IMR-90 (cell line): ENCODE results near the gene MPZL3. TPM values are rescaled to one million over a fixed set of nuclear protein-coding genes. Genes with fewer than 3 reads are reported as not detected.

Experiments
- ATAC-seq: fragments of 200-7000 bp; cut with Tn5 transposase; 2 replicates; pipeline ENCODE4 v1.9.1; 2020; ENCODE audit warnings: low read depth, mild to moderate bottlenecking, moderate library complexity
- BruUV-seq: library from RNA; stranded (reverse); fragments of 400-500 nt; replicated peaks from 2 replicates; lab custom pipeline; 2021; lab: Mats Ljungman, UMichigan
- CTCF ChIA-PET: fragments of 300-600 bp; formaldehyde crosslinking; extraction: SDS; loops from one replicate; lab custom pipeline; 2021; ENCODE audit warnings: antibody characterized with exemption; lab: Yijun Ruan, JAX
- POLR2A ChIA-PET: fragments of 300-600 bp; sonication (Branson Sonifier 250); formaldehyde crosslinking; loops from one replicate; lab custom pipeline; 2022; ENCODE audit warnings: antibody characterized with exemption; ENCODE audit not compliant: unreplicated experiment; lab: Charles Lee
- DNase-seq: peaks from one replicate; pipeline ENCODE4 v3.0.0; 2013
- H2AFZ ChIP-seq: replicated peaks from 2 replicates; pipeline ENCODE3; 2013; ENCODE audit warnings: low read length, mild to moderate bottlenecking; ENCODE audit not compliant: poor library complexity
- H2AK5ac ChIP-seq: 2 replicates; pipeline ENCODE4 v1.6.1; 2013; ENCODE audit warnings: low read depth, low read length, inconsistent platforms
- H2AK9ac ChIP-seq: replicated peaks from 2 replicates; pipeline ENCODE3; 2013; ENCODE audit warnings: mild to moderate bottlenecking, low read depth, low read length, moderate library complexity; ENCODE audit not compliant: poor library complexity
- H2BK120ac ChIP-seq: 2 replicates; pipeline ENCODE4 v1.6.1; 2013; ENCODE audit warnings: low read depth, low read length, inconsistent platforms
- H2BK15ac ChIP-seq: 3 replicates; pipeline ENCODE4 v1.6.1; 2013; ENCODE audit warnings: low read depth, low read length, inconsistent platforms
- H2BK20ac ChIP-seq: 2 replicates; pipeline ENCODE4 v1.6.1; 2013; ENCODE audit warnings: low read depth, mild to moderate bottlenecking, inconsistent platforms, low read length, moderate library complexity
- H2BK5ac ChIP-seq: 2 replicates; pipeline ENCODE4 v1.6.1; 2013; ENCODE audit warnings: mild to moderate bottlenecking, low read depth, low read length, inconsistent platforms; ENCODE audit not compliant: poor library complexity, severe bottlenecking
- H3K14ac ChIP-seq: replicated peaks from 2 replicates; pipeline ENCODE4 v1.6.1; 2013; ENCODE audit warnings: low read depth, low read length, inconsistent platforms
- H3K18ac ChIP-seq: 2 replicates; pipeline ENCODE4 v1.6.1; 2013; ENCODE audit warnings: low read depth, low read length, control low read depth
- H3K23ac ChIP-seq: 2 replicates; pipeline ENCODE4 v1.6.1; 2013; ENCODE audit warnings: low read depth, low read length, inconsistent platforms
- H3K27ac ChIP-seq: 2 replicates; pipeline ENCODE4 v1.5.1; 2013; ENCODE audit warnings: mild to moderate bottlenecking, control low read depth, low read length; ENCODE audit not compliant: insufficient read depth
- H3K27me3 ChIP-seq: 2 replicates; pipeline ENCODE4 v1.6.1; 2013; ENCODE audit warnings: low read length; ENCODE audit not compliant: control insufficient read depth, insufficient read depth
- H3K36me3 ChIP-seq: 2 replicates; pipeline ENCODE4 v1.6.1; 2013; ENCODE audit warnings: low read length, mixed read lengths; ENCODE audit not compliant: control insufficient read depth, insufficient read depth
- H3K4ac ChIP-seq: 2 replicates; pipeline ENCODE4 v1.6.1; 2013; ENCODE audit warnings: low read depth, low read length, inconsistent platforms
- H3K4me1 ChIP-seq: 2 replicates; pipeline ENCODE4 v1.6.1; 2013; ENCODE audit warnings: low read length, mixed read lengths; ENCODE audit not compliant: control insufficient read depth, insufficient read depth
- H3K4me2 ChIP-seq: 2 replicates; pipeline ENCODE4 v1.6.1; 2013; ENCODE audit warnings: low read depth, mild to moderate bottlenecking, control low read depth, low read length, moderate library complexity
- H3K4me3 ChIP-seq: 2 replicates; pipeline ENCODE4 v1.5.1; 2013; ENCODE audit warnings: low read depth, mild to moderate bottlenecking, control low read depth, low read length, moderate library complexity; ENCODE audit not compliant: insufficient read depth
- H3K56ac ChIP-seq: 2 replicates; pipeline ENCODE4 v1.6.1; 2013; ENCODE audit warnings: low read length, inconsistent platforms; ENCODE audit not compliant: insufficient read depth; ENCODE audit errors: extremely low read depth
- H3K79me1 ChIP-seq, 2 experiments: 2 replicates each; pipeline ENCODE4 v1.6.1; 2013; ENCODE audit warnings: low read length in 2 of 2, inconsistent platforms in 1 of 2, low read depth in 1 of 2
- H3K9ac ChIP-seq: 2 replicates; pipeline ENCODE4 v1.6.1; 2013; ENCODE audit warnings: low read depth, low read length, control low read depth
- H3K9me1 ChIP-seq: 2 replicates; pipeline ENCODE4 v1.6.1; 2013; ENCODE audit warnings: low read length, inconsistent platforms; ENCODE audit not compliant: insufficient read depth
- H3K9me3 ChIP-seq: 2 replicates; pipeline ENCODE4 v1.6.1; 2013; ENCODE audit warnings: low read length; ENCODE audit not compliant: control insufficient read depth, insufficient read depth
- H4K20me1 ChIP-seq: 2 replicates; pipeline ENCODE4 v1.6.1; 2013; ENCODE audit warnings: low read length, inconsistent platforms; ENCODE audit not compliant: insufficient read depth
- H4K5ac ChIP-seq: 2 replicates; pipeline ENCODE4 v1.6.1; 2013; ENCODE audit warnings: mild to moderate bottlenecking, low read depth, low read length, control low read depth
- H4K8ac ChIP-seq, 2 experiments: 2 replicates each; pipeline ENCODE4 v1.6.1; 2013; ENCODE audit warnings: low read depth in 2 of 2, low read length in 2 of 2, control low read depth in 1 of 2, inconsistent platforms in 1 of 2
- H4K91ac ChIP-seq: 2 replicates; pipeline ENCODE4 v1.6.1; 2013; ENCODE audit warnings: low read depth, low read length, inconsistent platforms; ENCODE audit not compliant: insufficient read depth
- MAFK ChIP-seq: IDR thresholded peaks from 2 replicates; pipeline ENCODE4 v1.6.1; 2012; ENCODE audit warnings: low read depth, low read length, improper control_type of control experiment
- WGBS, 2 experiments: methylation state at CpG; one replicate each; pipeline versions ENCODE4 v1.1.5 to v1.1.7; 2013; ENCODE audit warnings: missing lambda C conversion rate in 2 of 2; ENCODE audit not compliant: insufficient read length in 1 of 2; ENCODE audit errors: extremely low coverage in 2 of 2; 5-methylcytosine and 5-hydroxymethylcytosine counted together
- dilution Hi-C: fragments of 300-500 bp; cut with HindIII; formaldehyde crosslinking; loops from one replicate; pipeline ENCODE4 v1.14.3; 2018; ENCODE audit warnings: low sequenced_read_pairs; ENCODE audit not compliant: unreplicated experiment
- in situ Hi-C: fragments of 300-500 bp; cut with MboI; formaldehyde crosslinking; loops from 3 replicates; pipeline ENCODE4 v1.14.3; 2019; ENCODE audit warnings: low sequenced_read_pairs, inconsistent platforms, mixed read lengths
- intact Hi-C: fragments of 100-400 bp; cut with micrococcal nuclease; formaldehyde crosslinking; loops from 2 replicates; pipeline ENCODE4 v1.10.0; 2022
- polyA plus RNA-seq, 3 experiments: library from polyadenylated mRNA; depleted of rRNA; stranded (reverse); fragments of >200 nt; gene quantifications; 2 replicates each; pipeline ENCODE4 v1.2.3, GENCODE V29; 2012; ENCODE audit warnings: low replicate concordance in 1 of 3
- total RNA-seq: library from RNA; depleted of rRNA; stranded (reverse); fragments of >200 nt; gene quantifications from 2 replicates; pipeline ENCODE4 v1.2.3, GENCODE V29; 2012

Gene MPZL3
- total and polyA plus RNA-seq, 2 of the 4 experiments (the other 2 are of a cell fraction): 0.15 to 0.36 TPM

DNA sequence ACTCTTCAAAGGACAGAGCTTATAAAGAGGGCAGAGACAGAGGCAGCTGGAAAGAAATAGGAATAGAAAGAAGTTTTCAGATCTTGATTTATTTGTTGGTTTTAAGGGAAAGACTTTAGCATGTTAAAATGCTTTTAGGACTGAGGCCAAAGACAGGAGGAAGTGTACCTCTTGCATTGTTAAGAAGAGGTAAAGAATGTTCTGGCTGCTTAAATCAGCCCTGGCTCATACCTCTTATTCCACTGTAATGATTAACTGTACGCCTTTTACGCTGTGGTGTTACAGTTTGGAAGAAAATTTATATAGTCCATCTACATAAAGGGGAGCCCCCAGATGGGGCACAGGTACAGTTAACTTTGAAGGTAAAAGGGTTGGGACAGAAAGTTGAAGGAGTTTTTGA lies 22.0 kb upstream of the MPZL3 start:
- dilution Hi-C loops: no loop called here
- H4K91ac ChIP-seq: no peak overlapping the region
- H3K23ac ChIP-seq: no peak overlapping the region
- H2BK15ac ChIP-seq: no peak overlapping the region
- H3K4me2 ChIP-seq: no peak overlapping the region
- no peak overlapping the region for H3K27ac ChIP-seq
- H2BK5ac ChIP-seq: no peak overlapping the region
- H3K4me3 ChIP-seq: no peak overlapping the region
- no peak overlapping the region for H3K9ac ChIP-seq
- H4K20me1 ChIP-seq: no peaks in the 10 kb centered on the region
- no peak overlapping the region for H3K56ac ChIP-seq
- no peak overlapping the region for H3K4ac ChIP-seq
- ATAC-seq (no peak), DNase-seq (no peak)
- no peak overlapping the region for H4K5ac ChIP-seq
- POLR2A ChIA-PET: no interaction called here
- TF ChIP-seq MAFK: no peak
- H3K27me3 ChIP-seq: peaks cover 3% of the 10 kb centered on the region; the same call in 1 of the 2 replicates
- no peak overlapping the region for H4K8ac ChIP-seq
- H3K9me1 ChIP-seq: no peaks in the 10 kb centered on the region
- in situ Hi-C loops: no loop called here
- H2AK9ac ChIP-seq: no peak overlapping the region
- H3K18ac ChIP-seq: no peak overlapping the region
- H3K79me1 ChIP-seq: no peaks in the 10 kb centered on the region
- H3K9me3 ChIP-seq: no peaks in the 10 kb centered on the region
- no peaks in the 10 kb centered on the region for H3K4me1 ChIP-seq
- intact Hi-C loops: no loop called here
- no peak overlapping the region for H2BK20ac ChIP-seq
- no TSS peak for BruUV-seq
- H3K14ac ChIP-seq: no peak overlapping the region
- no peak overlapping the region for H2AK5ac ChIP-seq
- WGBS, 2 experiments: no CpG with 5 or more reads among the region's 2 CpGs
- CTCF ChIA-PET: no interaction called here
- H2AFZ ChIP-seq: no peak overlapping the region
- no peaks in the 10 kb centered on the region for H3K36me3 ChIP-seq
- no peak overlapping the region for H2BK120ac ChIP-seq
